ENCODE data around the gene VNN1. TPM values are rescaled to one million over a fixed set of nuclear protein-coding genes. Genes with fewer than 3 reads are reported as not detected.

Gene VNN1
- total RNA-seq, 2 donors from 2014 or later, result not detected

DNA sequence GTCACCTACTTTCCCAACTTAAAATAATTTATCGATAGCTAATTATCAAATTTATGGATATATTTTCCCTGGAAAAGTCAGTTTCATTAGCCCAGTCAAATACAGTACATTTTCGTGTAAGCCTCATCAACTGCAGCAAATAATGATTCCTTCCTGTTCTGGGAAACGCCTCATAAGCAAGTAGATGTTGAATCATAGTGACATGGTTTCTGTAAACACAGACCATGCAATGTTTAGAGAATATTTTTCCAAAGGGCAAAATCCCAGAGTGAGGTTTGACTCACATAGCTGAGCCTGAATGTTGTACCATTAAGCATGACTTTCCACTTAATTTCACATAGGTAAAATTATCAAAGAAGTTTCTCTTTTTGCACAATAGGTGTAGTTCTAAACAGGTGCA lies 16.7 kb upstream of the VNN1 start:
- TF ChIP-seq, protein P1, sequence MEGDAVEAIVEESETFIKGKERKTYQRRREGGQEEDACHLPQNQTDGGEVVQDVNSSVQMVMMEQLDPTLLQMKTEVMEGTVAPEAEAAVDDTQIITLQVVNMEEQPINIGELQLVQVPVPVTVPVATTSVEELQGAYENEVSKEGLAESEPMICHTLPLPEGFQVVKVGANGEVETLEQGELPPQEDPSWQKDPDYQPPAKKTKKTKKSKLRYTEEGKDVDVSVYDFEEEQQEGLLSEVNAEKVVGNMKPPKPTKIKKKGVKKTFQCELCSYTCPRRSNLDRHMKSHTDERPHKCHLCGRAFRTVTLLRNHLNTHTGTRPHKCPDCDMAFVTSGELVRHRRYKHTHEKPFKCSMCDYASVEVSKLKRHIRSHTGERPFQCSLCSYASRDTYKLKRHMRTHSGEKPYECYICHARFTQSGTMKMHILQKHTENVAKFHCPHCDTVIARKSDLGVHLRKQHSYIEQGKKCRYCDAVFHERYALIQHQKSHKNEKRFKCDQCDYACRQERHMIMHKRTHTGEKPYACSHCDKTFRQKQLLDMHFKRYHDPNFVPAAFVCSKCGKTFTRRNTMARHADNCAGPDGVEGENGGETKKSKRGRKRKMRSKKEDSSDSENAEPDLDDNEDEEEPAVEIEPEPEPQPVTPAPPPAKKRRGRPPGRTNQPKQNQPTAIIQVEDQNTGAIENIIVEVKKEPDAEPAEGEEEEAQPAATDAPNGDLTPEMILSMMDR (conservative IDR thresholded peaks at IDR 0.05), result no peak
- Mint-ChIP-seq H3K27ac (no peak overlapping the region), H3K27me3 (ENCODE audit: insufficient read depth) (no peaks in the 10 kb centered on the region), H3K36me3 (ENCODE audit: low read depth) (no peaks in the 10 kb centered on the region), H3K9me3 (no peaks in the 10 kb centered on the region), H3K4me1 (peaks cover 1% of the 10 kb centered on the region), H3K4me3 (no peak overlapping the region)
- Histone ChIP-seq H3K9me3 (ENCODE audit: control insufficient read depth, low read length) (no peaks in the 10 kb centered on the region), H3K4me1 (ENCODE audit: control insufficient read depth, insufficient read depth, low read length) (no peaks in the 10 kb centered on the region), H3K27me3 (ENCODE audit: control insufficient read depth, insufficient read depth, low read length, poor library complexity, severe bottlenecking) (no peaks in the 10 kb centered on the region), H3K36me3 (ENCODE audit: control insufficient read depth, insufficient read depth, low read length) (no peaks in the 10 kb centered on the region), H3K9ac (ENCODE audit: extremely low read depth, low read length, poor library complexity, severe bottlenecking) (no peak overlapping the region), H3K4me3 (ENCODE audit: low read length) (no peak overlapping the region), H3K27ac (ENCODE audit: low read depth, low read length) (no peak overlapping the region)
- DNase-seq, result no peak
- 83 to 94% methylated on average over 2 to 3 of the region's 3 CpGs for WGBS, 2 experiments (ENCODE audit: insufficient coverage in 1 of 2, insufficient read length in 1 of 2)

DNA sequence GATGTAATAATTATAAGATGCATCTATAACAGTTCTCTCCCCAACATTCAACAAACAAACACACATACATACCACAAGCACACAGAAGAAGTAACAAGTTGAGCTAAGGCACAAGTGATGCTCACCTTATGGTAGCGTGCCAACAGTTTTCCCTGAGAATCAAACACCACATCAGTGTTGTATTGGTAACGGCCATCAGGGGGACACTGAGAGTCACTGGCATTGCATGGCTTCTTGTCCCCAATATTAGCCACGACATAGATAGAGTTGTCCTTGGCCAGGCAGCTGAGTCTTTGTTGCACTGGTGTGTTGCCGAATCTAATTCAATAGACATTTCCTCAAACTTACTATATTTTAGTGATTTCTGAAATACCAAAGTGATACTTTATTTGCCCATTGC lies 14.8 kb upstream of the VNN1 start:
- Histone ChIP-seq H3K9me3 (ENCODE audit: control insufficient read depth, low read length) (no peaks in the 10 kb centered on the region), H3K9ac (ENCODE audit: extremely low read depth, low read length, poor library complexity, severe bottlenecking) (no peak overlapping the region), H3K4me3 (ENCODE audit: low read length) (no peak overlapping the region), H3K4me1 (ENCODE audit: control insufficient read depth, insufficient read depth, low read length) (no peaks in the 10 kb centered on the region), H3K27me3 (ENCODE audit: control insufficient read depth, insufficient read depth, low read length, poor library complexity, severe bottlenecking) (no peaks in the 10 kb centered on the region), H3K27ac (ENCODE audit: low read depth, low read length) (no peak overlapping the region), H3K36me3 (ENCODE audit: control insufficient read depth, insufficient read depth, low read length) (no peaks in the 10 kb centered on the region)
- no peaks in the 10 kb centered on the region for H3K9me3 Mint-ChIP-seq
- TF ChIP-seq, protein P1 (conservative IDR thresholded peaks at IDR 0.05), result peak; percentile 71
- 69 to 80% methylated on average over 3 to 4 of the region's 4 CpGs for WGBS, 2 experiments (ENCODE audit: insufficient coverage in 1 of 2, insufficient read length in 1 of 2)
- DNase-seq, result peak; percentile 68
- H3K27ac Mint-ChIP-seq, result no peak overlapping the region
- H3K36me3 Mint-ChIP-seq (ENCODE audit: low read depth), result no peaks in the 10 kb centered on the region
- no peaks in the 10 kb centered on the region for H3K27me3 Mint-ChIP-seq (ENCODE audit: insufficient read depth)
- no peak overlapping the region for H3K4me3 Mint-ChIP-seq
- peaks cover 4% of the 10 kb centered on the region for H3K4me1 Mint-ChIP-seq

DNA sequence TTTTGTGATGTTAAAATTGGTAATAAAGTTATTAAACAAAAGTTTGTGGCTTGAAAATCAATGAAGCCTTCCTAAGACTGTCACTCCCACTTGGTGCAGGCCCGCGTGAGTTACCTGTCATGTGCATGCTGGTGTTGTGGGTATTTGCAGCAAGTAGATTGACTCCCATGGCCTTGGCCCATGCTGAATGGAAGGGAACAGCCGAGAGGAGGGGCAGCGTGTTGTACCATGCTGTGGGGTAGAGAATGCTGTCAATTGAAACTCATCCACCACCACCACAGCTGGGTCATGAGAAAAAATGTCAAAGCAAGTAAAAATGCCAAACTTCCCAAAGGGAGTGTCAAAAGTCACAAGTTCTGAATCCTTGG lies 12.7 kb upstream of the VNN1 start:
- Mint-ChIP-seq H3K4me1 (peaks cover 4% of the 10 kb centered on the region), H3K4me3 (no peak overlapping the region), H3K27me3 (ENCODE audit: insufficient read depth) (no peaks in the 10 kb centered on the region), H3K9me3 (no peaks in the 10 kb centered on the region), H3K27ac (no peak overlapping the region), H3K36me3 (ENCODE audit: low read depth) (no peaks in the 10 kb centered on the region)
- no peak overlapping the region for H3K4me3 ChIP-seq (ENCODE audit: low read length)
- WGBS, 2 experiments (ENCODE audit: insufficient coverage in 1 of 2, insufficient read length in 1 of 2), result 94% methylated on average over 4 of the region's 4 CpGs; no CpG with 5 or more reads in 1 of the 2 experiments
- no peaks in the 10 kb centered on the region for H3K9me3 ChIP-seq (ENCODE audit: control insufficient read depth, low read length)
- no peak overlapping the region for H3K9ac ChIP-seq (ENCODE audit: extremely low read depth, low read length, poor library complexity, severe bottlenecking)
- TF ChIP-seq, protein P1 (conservative IDR thresholded peaks at IDR 0.05), result no peak
- no peaks in the 10 kb centered on the region for H3K27me3 ChIP-seq (ENCODE audit: control insufficient read depth, insufficient read depth, low read length, poor library complexity, severe bottlenecking)
- no peak for DNase-seq
- no peak overlapping the region for H3K27ac ChIP-seq (ENCODE audit: low read depth, low read length)
- no peaks in the 10 kb centered on the region for H3K36me3 ChIP-seq (ENCODE audit: control insufficient read depth, insufficient read depth, low read length)
- H3K4me1 ChIP-seq (ENCODE audit: control insufficient read depth, insufficient read depth, low read length), result no peaks in the 10 kb centered on the region

Data from endodermal cell (in vitro differentiated cells).